ENCODE measurements around the gene ZC3H15.
"Not testable (repeated sequence)": the region's sequence is repeated elsewhere in the genome, so short reads cannot be mapped to it uniquely, and the experiment has no call there.

The ZC3H15 gene

DNA sequence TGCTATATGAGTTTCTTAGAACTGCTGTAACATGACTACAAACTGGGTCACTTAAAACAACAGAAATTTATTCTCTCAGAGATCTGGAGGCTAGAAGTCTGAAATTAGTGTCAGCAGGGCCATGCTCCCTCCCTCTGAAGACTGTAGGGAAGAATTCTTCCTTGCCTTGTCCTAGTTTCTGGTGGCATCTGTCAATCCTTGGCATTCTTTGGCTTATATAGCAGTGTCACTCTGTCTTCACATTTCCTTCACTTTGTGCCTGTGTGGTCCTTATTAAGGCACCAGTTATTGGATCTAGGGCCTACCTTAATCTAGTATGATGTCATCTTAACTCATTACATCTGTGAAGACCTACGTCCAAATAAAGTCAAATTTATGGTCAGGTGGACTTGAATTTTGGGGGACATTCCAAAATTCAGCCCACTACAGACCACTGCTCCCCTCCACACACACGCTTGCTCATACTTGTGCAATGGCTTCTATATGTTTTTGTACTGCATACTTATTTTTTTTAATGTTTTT, 7.6 kb downstream of the ZC3H15 start:
- no peak for DNase-seq (ENCODE audit: low read depth in 2 of 2)

DNA sequence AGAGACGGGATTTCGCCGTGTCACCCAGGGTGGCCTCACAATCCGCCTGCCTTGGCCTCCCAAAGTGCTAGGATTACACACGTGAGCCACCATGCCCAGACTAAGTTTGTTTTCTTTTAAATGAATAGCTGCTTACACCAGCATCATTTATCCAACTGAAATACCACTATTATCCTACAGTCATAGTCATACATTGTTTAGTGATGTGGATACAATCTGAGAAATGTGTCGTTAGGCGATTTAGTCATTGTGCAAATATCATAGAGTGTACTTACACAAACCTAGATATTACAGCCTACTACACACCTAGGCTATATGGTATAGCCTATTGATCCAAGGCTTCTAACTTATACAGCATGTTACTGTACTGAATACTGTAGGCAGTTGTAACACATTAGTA, 10.3 kb downstream of the ZC3H15 start:
- DNase-seq (ENCODE audit: low read depth in 2 of 2): no peak

DNA sequence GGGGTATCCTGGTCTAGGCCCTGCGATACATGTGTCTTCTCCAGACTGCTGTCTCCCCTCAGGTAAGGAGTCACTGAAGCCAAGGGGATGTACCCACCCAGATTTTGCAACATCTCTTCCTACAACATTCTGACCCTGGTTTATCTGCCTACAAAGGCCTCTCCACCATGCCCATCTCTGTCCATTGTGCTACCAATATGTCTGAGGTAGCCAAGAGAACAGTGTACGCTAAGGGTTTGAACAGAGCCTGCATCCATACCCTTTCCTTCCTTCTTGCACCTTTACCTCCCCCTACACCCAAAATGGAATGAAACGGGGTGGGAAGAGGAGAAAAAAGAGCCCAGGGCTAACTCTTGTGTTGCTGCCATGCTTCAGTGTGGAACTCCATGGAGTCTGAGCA, 11.9 kb downstream of the ZC3H15 start:
- DNase-seq (ENCODE audit: low read depth in 2 of 2): no peak

DNA sequence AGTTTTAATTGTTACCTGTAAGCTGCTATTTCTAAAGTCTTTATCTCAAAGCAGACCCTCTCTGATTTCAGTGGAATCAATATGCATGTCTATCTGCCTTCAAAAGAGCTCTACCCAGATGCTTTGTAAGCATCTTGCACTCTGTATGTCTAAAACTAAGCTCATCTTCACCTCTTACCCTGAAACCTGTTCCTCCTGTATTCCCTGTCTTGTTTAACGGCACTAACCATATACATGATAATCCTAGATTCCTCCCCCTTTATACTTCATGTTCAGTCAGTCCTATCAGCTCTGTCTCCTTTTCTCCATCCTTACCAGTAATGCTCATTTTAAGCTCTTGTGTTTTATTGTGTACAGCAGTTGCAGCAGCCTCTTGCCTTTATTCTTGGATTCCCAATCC, 12.8 kb downstream of the ZC3H15 start:
- no peak for DNase-seq (ENCODE audit: low read depth in 2 of 2)

DNA sequence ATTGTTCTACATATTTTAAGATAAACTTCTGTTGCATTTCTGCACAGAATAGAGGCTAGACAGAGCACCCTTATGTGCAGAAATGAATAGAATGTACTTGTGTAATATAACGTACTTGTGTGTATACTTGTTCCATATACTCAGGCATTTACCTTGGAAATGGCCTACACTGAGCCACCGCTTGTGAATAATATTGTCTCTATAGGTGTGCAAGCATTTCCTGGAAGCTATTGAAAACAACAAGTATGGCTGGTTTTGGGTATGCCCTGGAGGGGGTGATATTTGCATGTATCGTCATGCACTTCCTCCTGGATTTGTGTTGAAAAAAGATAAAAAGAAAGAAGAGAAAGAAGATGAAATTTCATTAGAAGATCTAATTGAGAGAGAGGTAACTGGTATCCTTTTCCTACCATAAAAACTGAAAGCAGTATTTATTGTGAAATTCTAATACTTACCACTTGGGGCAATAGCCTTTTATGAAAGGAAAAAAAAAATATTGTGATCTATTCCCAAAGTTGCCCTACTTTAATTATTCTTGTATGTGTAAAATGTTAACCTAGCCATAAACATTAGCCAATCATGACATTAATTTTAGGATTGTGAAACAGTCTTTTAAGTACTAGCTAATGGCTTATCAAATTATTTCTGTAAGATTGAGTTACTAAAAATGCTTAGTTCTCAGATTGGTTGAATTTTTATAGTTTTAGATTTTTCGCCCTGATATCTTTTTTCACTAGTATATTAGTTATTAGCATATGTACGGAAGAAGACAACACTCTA, 18.0 kb downstream of the ZC3H15 start:
- DNase-seq (ENCODE audit: low read depth in 2 of 2): no peak

DNA sequence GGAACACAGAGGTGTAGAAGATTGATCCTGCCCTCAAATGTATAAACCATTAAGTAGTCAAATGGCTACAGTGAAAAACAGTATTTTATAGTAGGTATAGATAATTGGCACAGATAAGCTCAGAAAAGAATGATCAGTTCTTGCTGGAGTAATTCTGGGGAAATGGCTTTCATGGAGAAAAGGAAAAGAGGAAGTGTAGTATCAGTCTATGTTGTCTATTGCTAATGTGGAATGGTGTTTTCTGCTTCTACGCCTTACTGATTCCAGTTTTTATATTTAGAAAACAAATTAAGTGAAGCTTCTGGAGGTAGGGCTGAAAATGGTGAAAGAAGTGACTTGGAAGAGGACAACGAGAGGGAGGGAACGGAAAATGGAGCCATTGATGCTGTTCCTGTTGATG, 22.2 kb downstream of the ZC3H15 start:
- DNase-seq (ENCODE audit: low read depth in 2 of 2): no peak

DNA sequence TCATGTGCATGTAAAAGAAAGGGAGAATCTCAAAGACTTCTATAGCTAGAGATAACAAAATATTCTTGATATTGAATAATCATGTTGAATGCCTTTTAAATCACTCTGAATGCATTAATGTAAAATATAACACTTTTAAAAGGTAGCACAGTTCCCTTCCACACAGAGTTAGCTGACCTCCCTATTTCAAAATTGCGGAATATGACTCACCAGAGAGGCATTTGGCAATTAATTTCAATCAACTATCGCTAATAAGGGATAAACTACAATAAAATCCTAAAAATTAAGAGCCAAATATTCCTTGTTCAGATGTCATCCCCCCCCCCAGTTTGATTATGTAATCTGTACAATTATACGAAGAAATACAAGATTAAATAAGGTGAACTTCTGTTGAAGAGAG, 29.3 kb downstream of the ZC3H15 start:
- DNase-seq (ENCODE audit: low read depth in 2 of 2): no peak

DNA sequence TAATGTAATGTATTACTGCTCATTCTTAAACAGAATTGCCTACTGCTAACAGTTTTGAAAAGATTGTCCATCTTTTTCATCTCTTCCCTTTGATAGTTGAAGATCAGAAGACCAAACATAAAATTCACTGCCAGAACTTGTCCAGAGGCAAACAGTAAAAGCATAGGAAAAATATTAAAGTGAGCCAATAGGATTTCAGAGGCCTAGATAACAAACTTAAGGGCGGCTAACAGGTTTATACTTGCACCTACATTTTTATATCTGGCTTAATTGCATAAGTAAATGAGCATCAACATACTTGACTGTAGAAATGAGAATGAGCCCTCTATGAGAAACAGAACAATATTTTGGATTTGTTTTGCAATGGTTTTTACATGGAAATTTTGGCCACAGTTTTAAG, 30.3 kb downstream of the ZC3H15 start:
- DNase-seq (ENCODE audit: low read depth in 2 of 2): no peak

DNA sequence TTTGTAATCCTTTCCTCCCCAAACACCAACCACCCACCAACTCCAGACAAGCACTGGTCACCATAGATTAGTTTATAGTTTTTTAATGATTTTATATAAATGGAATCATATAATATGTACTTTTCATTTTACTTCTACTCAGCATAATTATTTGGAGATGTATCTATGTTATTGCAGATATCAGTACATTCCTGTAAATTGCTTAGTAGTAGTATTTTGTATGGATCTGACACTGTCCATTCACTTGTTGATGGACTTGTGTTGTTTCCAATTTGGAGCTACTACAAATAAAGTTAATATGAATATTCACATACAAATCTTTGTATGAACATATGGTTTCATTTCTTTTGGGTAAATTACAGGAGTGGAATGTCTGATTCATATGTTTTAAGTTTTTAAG, 31.0 kb downstream of the ZC3H15 start:
- no peak for DNase-seq (ENCODE audit: low read depth in 2 of 2)

DNA sequence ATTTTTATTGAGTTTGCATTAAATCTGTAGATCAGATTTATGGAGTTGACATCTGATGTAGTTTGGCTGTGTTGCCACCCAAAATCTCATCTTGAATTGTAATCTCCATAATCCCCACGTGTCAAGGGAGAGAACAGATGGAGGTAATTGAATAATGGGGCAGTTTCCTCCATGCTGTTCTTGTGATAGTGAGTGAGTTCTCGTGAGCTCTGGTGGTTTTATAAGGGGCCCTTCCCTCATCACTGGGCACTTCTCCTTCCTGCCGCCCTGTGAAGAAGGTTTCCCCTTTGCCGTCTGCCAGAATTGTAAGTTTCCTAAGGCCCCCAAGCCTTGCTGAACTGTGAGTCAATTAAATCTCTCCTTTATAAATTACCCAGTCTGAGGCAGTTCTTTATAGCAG, 32.2 kb downstream of the ZC3H15 start:
- no peak for DNase-seq (ENCODE audit: low read depth in 2 of 2)

DNA sequence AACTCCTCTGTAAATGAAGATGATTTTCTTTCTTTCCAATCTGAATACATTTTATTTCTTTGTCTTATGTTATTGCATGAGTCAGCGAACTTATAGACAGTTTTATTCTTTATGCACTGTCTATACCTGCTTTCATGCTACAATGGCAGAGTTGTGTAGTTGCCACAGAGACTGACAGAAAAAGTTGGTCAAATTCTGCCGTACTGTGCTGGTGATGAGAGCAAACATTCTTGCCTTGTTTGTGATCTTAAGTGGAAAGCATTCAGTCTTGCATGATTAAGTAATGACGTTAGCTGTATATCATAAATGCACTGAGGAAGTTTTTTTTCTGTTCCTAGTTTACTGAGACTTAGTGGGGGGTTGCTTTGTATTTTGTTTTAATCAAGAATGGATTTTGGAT, 32.9 kb downstream of the ZC3H15 start:
- DNase-seq (ENCODE audit: low read depth in 2 of 2): no peak

DNA sequence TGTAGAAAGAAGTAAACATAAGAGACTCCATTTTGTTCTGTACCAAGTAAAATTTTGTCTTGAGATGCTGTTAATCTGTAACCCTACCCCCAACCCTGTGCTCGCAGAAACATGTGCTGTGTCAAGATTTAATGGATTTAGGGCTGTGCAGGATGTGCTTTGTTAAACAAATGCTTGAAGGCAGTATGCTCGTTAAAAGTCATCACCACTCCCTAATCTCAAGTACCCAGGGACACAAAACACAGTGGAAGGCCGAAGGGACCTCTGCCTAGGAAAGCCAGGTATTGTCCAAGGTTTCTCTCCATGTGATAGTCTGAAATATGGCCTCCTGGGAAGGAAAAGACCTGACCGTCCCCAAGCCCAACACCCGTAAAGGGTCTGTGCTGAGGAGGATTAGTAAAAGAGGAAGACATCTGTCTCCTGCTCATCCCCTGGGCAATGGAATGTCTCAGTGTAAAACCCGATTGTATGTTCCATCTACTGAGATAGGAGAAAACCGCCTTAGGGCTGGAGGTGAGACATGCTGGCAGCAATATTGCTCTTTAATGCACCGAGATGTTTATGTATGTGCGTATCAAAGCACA, 35.6 kb downstream of the ZC3H15 start:
- not testable (repeated sequence) for DNase-seq (ENCODE audit: low read depth in 2 of 2)

DNA sequence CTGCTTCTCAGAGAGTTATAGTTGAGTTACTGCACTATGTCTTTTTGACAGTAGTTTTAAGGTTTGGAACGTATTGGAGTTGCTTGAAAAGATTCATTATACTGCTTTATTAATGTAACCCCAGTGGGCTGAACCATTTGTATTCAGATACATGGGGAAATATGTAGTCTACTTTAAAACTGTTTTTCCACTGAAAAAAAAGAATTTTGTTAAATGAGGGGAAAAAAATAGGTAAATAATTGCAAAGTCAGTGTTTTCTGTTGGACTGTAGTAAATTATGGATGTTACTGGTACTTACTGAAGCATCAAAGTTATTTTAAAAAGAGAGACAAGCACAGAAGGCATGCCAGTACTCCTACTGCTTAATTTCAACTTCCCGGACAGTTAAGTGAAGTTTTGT, 36.4 kb downstream of the ZC3H15 start:
- DNase-seq (ENCODE audit: low read depth in 2 of 2): no peak

DNA sequence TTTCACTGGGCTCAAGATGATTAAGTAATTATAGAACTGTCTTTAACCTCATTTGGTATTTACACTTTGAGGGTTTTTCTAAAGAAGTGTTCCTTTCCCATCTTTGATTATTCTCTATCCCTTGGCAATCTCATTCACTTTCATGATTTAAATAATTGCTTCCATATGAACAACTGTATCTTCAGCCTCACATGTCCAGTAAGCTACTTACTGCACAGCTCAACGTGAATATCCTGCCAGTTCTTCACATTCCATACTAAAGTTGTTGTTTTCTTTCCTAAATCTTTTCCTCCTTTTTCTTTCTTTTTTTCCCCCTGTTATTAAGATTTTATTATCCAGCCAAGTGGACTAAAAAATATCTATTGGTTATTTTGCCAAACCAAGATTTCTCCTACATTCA, 37.7 kb downstream of the ZC3H15 start:
- DNase-seq (ENCODE audit: low read depth in 2 of 2): no peak

DNA sequence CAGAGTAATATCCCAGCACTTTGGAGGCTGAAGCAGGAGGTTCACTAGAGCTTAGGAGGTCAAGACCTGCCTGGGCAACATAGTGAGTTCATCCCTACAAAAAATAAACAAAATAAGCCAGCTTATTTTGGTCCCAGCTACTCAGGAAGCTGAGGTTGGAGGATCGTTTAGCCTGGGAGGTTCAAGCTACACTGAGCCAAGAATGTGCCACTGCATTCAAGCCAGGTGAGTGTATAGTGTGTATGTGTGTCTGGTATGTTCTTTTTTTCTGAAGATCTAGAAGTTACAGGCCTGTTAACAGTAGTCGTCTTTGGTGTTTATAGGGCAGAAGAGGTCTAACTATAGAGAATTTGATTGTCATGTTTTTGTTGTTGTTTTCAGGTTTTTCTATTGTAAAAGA, 40.2 kb downstream of the ZC3H15 start:
- no peak for DNase-seq (ENCODE audit: low read depth in 2 of 2)

DNA sequence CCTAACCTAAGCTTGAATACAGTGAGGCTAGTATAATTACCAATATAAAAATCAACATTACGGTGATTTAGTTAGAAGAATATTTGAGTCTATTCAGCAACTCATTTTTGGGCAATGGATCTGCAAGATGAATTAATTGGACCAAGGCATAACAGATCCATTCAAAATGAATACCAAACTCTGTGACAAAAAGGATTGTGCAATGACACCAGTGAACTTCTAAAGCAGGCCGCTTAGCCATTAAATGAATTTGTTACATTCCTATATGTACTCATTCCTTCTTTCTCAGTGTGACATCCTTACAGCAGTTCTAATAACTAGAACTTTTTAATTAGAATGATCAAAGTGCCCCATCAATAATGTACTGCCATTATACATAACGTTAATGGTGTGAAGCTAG, 44.3 kb downstream of the ZC3H15 start:
- DNase-seq (ENCODE audit: low read depth in 2 of 2): no peak

DNA sequence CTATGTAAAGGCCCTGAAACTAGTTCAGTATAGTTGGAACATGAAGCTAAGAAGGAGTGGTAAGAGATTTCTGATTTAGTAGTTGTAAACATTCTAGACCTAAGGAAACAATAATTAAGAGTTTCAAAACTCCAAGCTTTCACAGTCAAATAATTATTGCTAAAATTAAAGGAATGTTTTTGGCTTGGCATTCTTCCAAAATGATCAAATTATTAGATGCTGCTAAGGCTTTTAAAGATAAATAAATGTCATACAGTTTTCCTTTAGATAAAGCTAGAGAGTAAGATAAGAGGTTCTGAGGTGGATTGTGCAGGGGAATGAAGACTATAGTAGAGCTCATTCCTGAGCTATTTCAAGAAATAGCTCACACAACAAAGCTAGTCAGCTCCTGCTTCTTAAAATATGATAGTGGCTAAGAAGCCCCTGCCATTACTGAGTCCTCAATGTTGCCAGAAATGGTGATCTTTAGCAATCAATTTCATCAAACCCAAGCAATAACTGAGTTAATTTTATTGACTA, 45.3 kb downstream of the ZC3H15 start:
- DNase-seq (ENCODE audit: low read depth in 2 of 2): no peak

DNA sequence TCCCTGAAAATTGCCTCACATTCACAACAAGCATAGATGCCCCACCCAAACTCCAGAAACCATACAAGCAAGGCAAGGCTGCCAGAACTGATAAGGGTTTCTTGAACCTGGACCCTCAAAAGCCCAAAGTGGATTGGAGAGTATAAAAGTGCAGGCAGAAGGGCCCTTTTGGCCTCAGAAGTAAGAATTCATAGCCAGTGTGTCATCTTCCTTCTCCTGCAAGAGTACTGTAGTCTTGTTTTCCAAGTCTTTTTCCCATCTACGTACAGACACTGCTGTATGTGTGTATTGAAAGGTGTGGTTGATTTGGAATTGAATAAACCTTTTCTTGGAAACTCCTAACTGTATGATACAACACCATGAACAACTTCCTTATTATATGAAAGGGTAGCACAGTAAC, 46.8 kb downstream of the ZC3H15 start:
- no peak for DNase-seq (ENCODE audit: low read depth in 2 of 2)

DNA sequence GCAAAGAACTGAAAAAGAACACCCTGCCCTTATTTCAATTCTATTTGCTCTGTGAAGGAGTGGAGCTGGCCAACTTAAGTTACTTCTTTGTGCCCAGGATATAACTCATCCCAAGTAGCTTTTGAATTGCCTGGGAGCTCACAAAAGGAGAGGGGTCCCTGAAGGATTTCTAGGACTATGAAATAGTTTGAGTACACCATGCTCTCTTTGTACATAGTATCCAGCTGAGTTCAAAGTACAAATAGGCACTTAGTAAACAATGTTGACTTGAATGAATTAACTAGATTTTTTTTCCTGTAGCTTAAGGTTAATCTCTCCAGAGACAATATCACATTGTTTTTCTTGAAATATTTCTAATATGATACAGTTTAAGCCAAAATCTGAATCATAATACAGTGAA, 47.7 kb downstream of the ZC3H15 start:
- DNase-seq (ENCODE audit: low read depth in 2 of 2): no peak

DNA sequence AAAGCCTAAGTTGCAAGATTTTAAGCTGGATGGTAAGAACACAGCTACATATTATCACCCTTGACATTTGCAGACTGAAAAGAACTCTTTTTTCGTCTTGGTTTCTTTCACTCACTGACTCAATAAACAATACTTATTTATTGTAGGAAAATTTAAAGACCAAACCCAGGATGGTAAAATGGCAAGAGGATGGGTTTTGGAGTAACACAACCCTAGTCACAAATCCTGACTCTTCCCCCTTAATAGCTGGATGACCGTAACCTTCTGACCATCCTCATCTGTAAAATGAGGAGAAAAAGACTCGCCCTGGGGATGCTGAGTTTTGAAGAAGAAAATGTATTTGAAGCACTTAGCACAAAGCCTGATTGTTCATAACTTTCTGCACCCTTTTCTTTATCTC, 48.3 kb downstream of the ZC3H15 start:
- DNase-seq (ENCODE audit: low read depth in 2 of 2): no peak

DNA sequence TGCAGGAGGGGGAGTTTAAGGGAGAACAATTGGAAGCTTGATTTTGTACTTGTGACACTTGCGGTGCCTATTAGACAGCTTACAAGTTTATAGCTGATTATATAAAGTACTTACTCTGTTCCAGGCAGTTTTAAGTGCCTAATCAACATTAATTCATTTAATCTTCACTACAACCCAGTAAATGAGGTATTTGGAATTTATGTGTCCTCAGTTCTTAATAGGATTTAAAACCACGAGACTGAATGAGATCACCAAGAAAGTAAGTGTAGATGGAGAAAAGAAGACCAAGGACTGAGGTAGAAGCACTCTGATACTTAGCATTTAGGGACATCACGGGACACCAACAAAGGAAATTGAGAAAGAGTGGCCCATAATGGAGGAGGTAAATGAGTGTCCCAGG, 49.8 kb downstream of the ZC3H15 start:
- no peak for DNase-seq (ENCODE audit: low read depth in 2 of 2)

DNA sequence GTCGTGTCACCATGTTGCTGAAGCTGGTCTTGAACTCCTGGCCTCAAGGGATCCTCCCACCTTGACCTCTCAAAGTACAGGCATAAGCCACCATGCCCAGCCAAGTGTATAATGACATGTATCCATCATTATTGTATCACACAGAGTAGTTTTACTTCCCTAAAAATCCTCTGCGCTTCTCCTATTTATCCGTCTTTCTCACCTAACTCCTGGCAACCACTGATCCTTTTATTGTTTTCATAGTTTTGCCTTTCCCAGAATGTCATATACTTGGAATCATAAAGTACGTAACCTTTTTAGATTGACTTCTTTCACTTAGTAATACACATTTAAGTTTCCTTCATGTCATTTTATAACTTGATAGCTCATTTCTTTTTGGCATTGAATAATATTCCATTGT, 51.0 kb downstream of the ZC3H15 start:
- no peak for DNase-seq (ENCODE audit: low read depth in 2 of 2)

DNA sequence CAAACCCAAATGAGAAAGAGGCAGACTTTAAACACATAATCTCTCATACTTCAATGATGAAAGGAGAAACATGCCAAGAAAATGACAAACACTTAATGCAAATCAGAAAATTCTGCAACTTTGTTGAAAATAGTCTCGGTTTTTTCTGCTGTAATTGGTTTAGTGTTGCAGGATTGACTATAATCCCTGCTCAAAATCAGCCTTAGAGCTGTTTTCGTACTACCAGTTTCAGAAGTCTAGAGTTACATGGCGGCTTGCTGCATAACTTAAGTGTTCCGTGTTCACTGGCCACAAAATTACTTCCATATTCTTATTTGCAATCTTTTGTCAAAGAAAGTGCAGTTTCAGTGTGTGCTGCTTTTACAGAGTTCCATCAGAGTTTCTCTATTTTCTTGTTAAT, 54.9 kb downstream of the ZC3H15 start:
- DNase-seq (ENCODE audit: low read depth in 2 of 2): no peak

Measured in stimulated activated CD4-positive, alpha-beta T cell treated with anti-CD3 and anti-CD28 coated beads, Interleukin-1b, Interleukin-23, amount 100 ng/mL, for 1 hour (primary cell).